ENCODE results near the gene CATSPER4. TPM values are rescaled to one million over a fixed set of nuclear protein-coding genes. Genes with fewer than 3 reads are reported as not detected.

Gene CATSPER4
- polyA plus RNA-seq, 1 donor from 2014 or later: not detected

GRCh38 chr1:26200413-26200812 lies 10.0 kb downstream of the CATSPER4 start:
- no peak overlapping the region for H3K4me2 ChIP-seq (ENCODE audit: low read length)
- H3K36me3 ChIP-seq (ENCODE audit: insufficient read depth, low read length): no peaks in the 10 kb centered on the region
- no peaks in the 10 kb centered on the region for H3K79me2 ChIP-seq (replicated peaks; ENCODE audit: insufficient read depth, low read length)
- no peak overlapping the region for H3K27ac ChIP-seq (ENCODE audit: low read length)
- no peak for TF ChIP-seq CTCF (IDR thresholded peaks at IDR 0.05; ENCODE audit: poor library complexity, severe bottlenecking)
- no peak for TF ChIP-seq RAD21 (conservative IDR thresholded peaks at IDR 0.05)
- no peak for TF ChIP-seq EZH2 (IDR thresholded peaks at IDR 0.05; ENCODE audit: borderline replicate concordance, insufficient read depth, low read length, poor library complexity, severe bottlenecking)
- TF ChIP-seq POLR2AphosphoS5 (IDR thresholded peaks at IDR 0.05): no peak
- TF ChIP-seq REST (IDR thresholded peaks at IDR 0.05; ENCODE audit: borderline replicate concordance): no peak
- no peak for TF ChIP-seq TAF1 (IDR thresholded peaks at IDR 0.05; ENCODE audit: low read depth)
- TF ChIP-seq SMC3 (conservative IDR thresholded peaks at IDR 0.05; ENCODE audit: poor library complexity): no peak
- no peak for TF ChIP-seq MXI1 (conservative IDR thresholded peaks at IDR 0.05; ENCODE audit: poor library complexity, severe bottlenecking)
- no peak for TF ChIP-seq EP300 (conservative IDR thresholded peaks at IDR 0.05; ENCODE audit: poor library complexity, severe bottlenecking)
- H3F3A ChIP-seq (ENCODE audit: insufficient read depth, low read length, poor library complexity, severe bottlenecking): no peaks in the 10 kb centered on the region
- H4K20me1 ChIP-seq (ENCODE audit: insufficient read depth): no peaks in the 10 kb centered on the region
- no peak overlapping the region for H3K9ac ChIP-seq (ENCODE audit: low read length)
- no peaks in the 10 kb centered on the region for H3K9me2 ChIP-seq (ENCODE audit: insufficient read depth, low read length)
- H3K27me3 ChIP-seq (ENCODE audit: insufficient read depth, low read depth, low read length): no peaks in the 10 kb centered on the region
- H2AFZ ChIP-seq (ENCODE audit: low read depth, low read length): no peak overlapping the region
- no peak overlapping the region for H3K4me3 ChIP-seq (ENCODE audit: low read length)
- no peaks in the 10 kb centered on the region for H3K9me3 ChIP-seq (ENCODE audit: low read length)

- H4K20me1 ChIP-seq (ENCODE audit: insufficient read depth): no peaks in the 10 kb centered on the region
- H3F3A ChIP-seq (ENCODE audit: insufficient read depth, low read length, poor library complexity, severe bottlenecking): no peaks in the 10 kb centered on the region
- H3K36me3 ChIP-seq (ENCODE audit: insufficient read depth, low read length): no peaks in the 10 kb centered on the region
- no peak overlapping the region for H3K9ac ChIP-seq (ENCODE audit: low read length)
- no peak overlapping the region for H2AFZ ChIP-seq (ENCODE audit: low read depth, low read length)
- no peaks in the 10 kb centered on the region for H3K9me2 ChIP-seq (ENCODE audit: insufficient read depth, low read length)
- H3K9me3 ChIP-seq (ENCODE audit: low read length): no peaks in the 10 kb centered on the region
- no peaks in the 10 kb centered on the region for H3K27me3 ChIP-seq (ENCODE audit: insufficient read depth, low read depth, low read length)
- no peak overlapping the region for H3K4me3 ChIP-seq (ENCODE audit: low read length)
- no peaks in the 10 kb centered on the region for H3K79me2 ChIP-seq (replicated peaks; ENCODE audit: insufficient read depth, low read length)
- TF ChIP-seq RAD21 (conservative IDR thresholded peaks at IDR 0.05) (no peak), REST (IDR thresholded peaks at IDR 0.05; ENCODE audit: borderline replicate concordance) (no peak), SMC3 (conservative IDR thresholded peaks at IDR 0.05; ENCODE audit: poor library complexity) (no peak), POLR2AphosphoS5 (IDR thresholded peaks at IDR 0.05) (no peak), EZH2 (IDR thresholded peaks at IDR 0.05; ENCODE audit: borderline replicate concordance, insufficient read depth, low read length, poor library complexity, severe bottlenecking) (no peak), MXI1 (conservative IDR thresholded peaks at IDR 0.05; ENCODE audit: poor library complexity, severe bottlenecking) (no peak), TAF1 (IDR thresholded peaks at IDR 0.05; ENCODE audit: low read depth) (no peak), EP300 (conservative IDR thresholded peaks at IDR 0.05; ENCODE audit: poor library complexity, severe bottlenecking) (no peak), CTCF (IDR thresholded peaks at IDR 0.05; ENCODE audit: poor library complexity, severe bottlenecking) (no peak)
- H3K27ac ChIP-seq (ENCODE audit: low read length): no peak overlapping the region
- no peak overlapping the region for H3K4me2 ChIP-seq (ENCODE audit: low read length)
These were observed 13.4 kb downstream of the CATSPER4 start for GRCh38 chr1:26203642-26204318.

Data from neural cell (in vitro differentiated cells).